ENCODE data around the gene NGEF.

Gene NGEF

GRCh38 chr2:232997749-232998665, 15.0 kb downstream of the NGEF start:
- DNase-seq = no peak

GRCh38 chr2:232994446-232994845, 18.6 kb downstream of the NGEF start:
- no peak for DNase-seq

- DNase-seq = no peak
Observed at GRCh38 chr2:232993231-232993821, 19.7 kb downstream of the NGEF start.

GRCh38 chr2:232986155-232986554, 26.9 kb downstream of the NGEF start:
- no peak for DNase-seq

- DNase-seq = no peak
Observed at GRCh38 chr2:232984451-232985207, 28.4 kb downstream of the NGEF start.

GRCh38 chr2:232983669-232984140, 29.4 kb downstream of the NGEF start:
- no peak for DNase-seq

- DNase-seq = no peak
Observed at GRCh38 chr2:232982926-232983668, 30.0 kb downstream of the NGEF start.

- no peak for DNase-seq
Observed at GRCh38 chr2:232981767-232982360, 31.2 kb downstream of the NGEF start.

- DNase-seq = no peak
Observed at GRCh38 chr2:232981356-232981755, 31.7 kb downstream of the NGEF start.

- DNase-seq = no peak
Observed at GRCh38 chr2:232980683-232981082, 32.4 kb downstream of the NGEF start.

GRCh38 chr2:232979871-232980461, 33.1 kb downstream of the NGEF start:
- no peak for DNase-seq

GRCh38 chr2:232977438-232977971, 35.6 kb downstream of the NGEF start:
- no peak for DNase-seq

- DNase-seq = no peak
Observed at GRCh38 chr2:232976666-232977437, 36.2 kb downstream of the NGEF start.

GRCh38 chr2:232976176-232976575, 36.9 kb downstream of the NGEF start:
- no peak for DNase-seq

- no peak for DNase-seq
Observed at GRCh38 chr2:232974396-232974795, 38.7 kb downstream of the NGEF start.

GRCh38 chr2:232973796-232974195, 39.3 kb downstream of the NGEF start:
- DNase-seq = no peak

- DNase-seq = no peak
Observed at GRCh38 chr2:232973011-232973735, 39.9 kb downstream of the NGEF start.

GRCh38 chr2:232971744-232972143, 41.3 kb downstream of the NGEF start:
- no peak for DNase-seq

GRCh38 chr2:232970051-232970450, 43.0 kb downstream of the NGEF start:
- DNase-seq = no peak

- no peak for DNase-seq
Observed at GRCh38 chr2:232967474-232967873, 45.6 kb downstream of the NGEF start.

Measured in stimulated activated CD4-positive, alpha-beta T cell treated with anti-CD3 and anti-CD28 coated beads, Interleukin-4, amount 100 ng/mL, for 24 hours (primary cell).